Nephron progenitor cell (in vitro differentiated cells): ENCODE results near the gene MED8.

ENCODE experiments used
- DNase-seq: peaks from one replicate; pipeline ENCODE4 v3.0.0; 2021
- H3K27ac Mint-ChIP-seq: 2 replicates; pipeline ENCODE4 v1.8.0; 2021; ENCODE audit warnings: mild to moderate bottlenecking, moderate library complexity, mixed read lengths
- H3K27me3 Mint-ChIP-seq: 2 replicates; pipeline ENCODE4 v1.8.0; 2021; ENCODE audit warnings: mild to moderate bottlenecking, low read depth, mixed read lengths; ENCODE audit not compliant: poor library complexity
- H3K36me3 Mint-ChIP-seq: 2 replicates; pipeline ENCODE4 v1.8.0; 2021; ENCODE audit warnings: low read depth, mixed read lengths
- H3K4me1 Mint-ChIP-seq: 2 replicates; pipeline ENCODE4 v1.8.0; 2021; ENCODE audit warnings: mixed read lengths
- H3K4me3 Mint-ChIP-seq: 2 replicates; pipeline ENCODE4 v1.8.0; 2021; ENCODE audit warnings: mild to moderate bottlenecking, moderate library complexity, mixed read lengths
- H3K9me3 Mint-ChIP-seq: 2 replicates; pipeline ENCODE4 v1.8.0; 2021; ENCODE audit warnings: mild to moderate bottlenecking, moderate library complexity, mixed read lengths
- TF ChIP-seq, protein P1 (sequence below): fragments of 200-600 bp; sonication (generic); IDR thresholded peaks from 2 replicates; pipeline ENCODE4 v1.5.0; 2021; ENCODE audit warnings: antibody characterized with exemption

The MED8 gene

GRCh38 chr1:43363283-43363934 lies 26.2 kb downstream of the MED8 start:
- peaks cover 53% of the 10 kb centered on the region for H3K36me3 Mint-ChIP-seq
- peaks cover 3% of the 10 kb centered on the region for H3K27me3 Mint-ChIP-seq
- no peaks in the 10 kb centered on the region for H3K9me3 Mint-ChIP-seq
- DNase-seq = no peak
- TF ChIP-seq, protein P1, sequence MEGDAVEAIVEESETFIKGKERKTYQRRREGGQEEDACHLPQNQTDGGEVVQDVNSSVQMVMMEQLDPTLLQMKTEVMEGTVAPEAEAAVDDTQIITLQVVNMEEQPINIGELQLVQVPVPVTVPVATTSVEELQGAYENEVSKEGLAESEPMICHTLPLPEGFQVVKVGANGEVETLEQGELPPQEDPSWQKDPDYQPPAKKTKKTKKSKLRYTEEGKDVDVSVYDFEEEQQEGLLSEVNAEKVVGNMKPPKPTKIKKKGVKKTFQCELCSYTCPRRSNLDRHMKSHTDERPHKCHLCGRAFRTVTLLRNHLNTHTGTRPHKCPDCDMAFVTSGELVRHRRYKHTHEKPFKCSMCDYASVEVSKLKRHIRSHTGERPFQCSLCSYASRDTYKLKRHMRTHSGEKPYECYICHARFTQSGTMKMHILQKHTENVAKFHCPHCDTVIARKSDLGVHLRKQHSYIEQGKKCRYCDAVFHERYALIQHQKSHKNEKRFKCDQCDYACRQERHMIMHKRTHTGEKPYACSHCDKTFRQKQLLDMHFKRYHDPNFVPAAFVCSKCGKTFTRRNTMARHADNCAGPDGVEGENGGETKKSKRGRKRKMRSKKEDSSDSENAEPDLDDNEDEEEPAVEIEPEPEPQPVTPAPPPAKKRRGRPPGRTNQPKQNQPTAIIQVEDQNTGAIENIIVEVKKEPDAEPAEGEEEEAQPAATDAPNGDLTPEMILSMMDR = no peak
- peak overlapping the region; percentile 32 for H3K4me3 Mint-ChIP-seq
- peaks cover 65% of the 10 kb centered on the region for H3K4me1 Mint-ChIP-seq
- peak overlapping the region; percentile 93 for H3K27ac Mint-ChIP-seq

GRCh38 chr1:43360616-43361015 lies 29.0 kb downstream of the MED8 start:
- no peaks in the 10 kb centered on the region for H3K27me3 Mint-ChIP-seq
- peaks cover 57% of the 10 kb centered on the region for H3K4me1 Mint-ChIP-seq
- peaks cover 47% of the 10 kb centered on the region for H3K36me3 Mint-ChIP-seq
- H3K9me3 Mint-ChIP-seq = no peaks in the 10 kb centered on the region
- no peak for DNase-seq
- H3K27ac Mint-ChIP-seq = peak overlapping the region; percentile 75
- peak overlapping the region; percentile 91 for H3K4me3 Mint-ChIP-seq
- TF ChIP-seq, protein P1 = no peak

DNA sequence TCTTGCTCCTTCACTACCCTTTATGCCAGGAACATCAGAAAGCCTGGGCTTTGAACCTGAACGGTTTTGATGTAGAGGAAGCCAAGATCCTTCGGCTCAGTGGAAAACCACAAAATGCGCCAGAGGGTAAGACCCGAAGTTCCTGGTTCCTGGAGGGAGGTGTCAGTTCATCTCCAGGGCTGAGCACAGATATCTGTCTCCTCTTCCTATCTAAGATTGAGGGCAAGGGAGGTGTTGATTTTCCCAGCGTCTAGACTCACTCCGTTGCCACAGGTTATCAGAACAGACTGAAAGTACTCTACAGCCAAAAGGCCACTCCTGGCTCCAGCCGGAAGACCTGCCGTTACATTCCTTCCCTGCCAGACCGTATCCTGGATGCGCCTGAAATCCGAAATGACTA lies 29.9 kb downstream of the MED8 start:
- Mint-ChIP-seq H3K27me3 (no peaks in the 10 kb centered on the region), H3K4me1 (peaks cover 53% of the 10 kb centered on the region), H3K4me3 (peak overlapping the region; percentile 91)

DNA sequence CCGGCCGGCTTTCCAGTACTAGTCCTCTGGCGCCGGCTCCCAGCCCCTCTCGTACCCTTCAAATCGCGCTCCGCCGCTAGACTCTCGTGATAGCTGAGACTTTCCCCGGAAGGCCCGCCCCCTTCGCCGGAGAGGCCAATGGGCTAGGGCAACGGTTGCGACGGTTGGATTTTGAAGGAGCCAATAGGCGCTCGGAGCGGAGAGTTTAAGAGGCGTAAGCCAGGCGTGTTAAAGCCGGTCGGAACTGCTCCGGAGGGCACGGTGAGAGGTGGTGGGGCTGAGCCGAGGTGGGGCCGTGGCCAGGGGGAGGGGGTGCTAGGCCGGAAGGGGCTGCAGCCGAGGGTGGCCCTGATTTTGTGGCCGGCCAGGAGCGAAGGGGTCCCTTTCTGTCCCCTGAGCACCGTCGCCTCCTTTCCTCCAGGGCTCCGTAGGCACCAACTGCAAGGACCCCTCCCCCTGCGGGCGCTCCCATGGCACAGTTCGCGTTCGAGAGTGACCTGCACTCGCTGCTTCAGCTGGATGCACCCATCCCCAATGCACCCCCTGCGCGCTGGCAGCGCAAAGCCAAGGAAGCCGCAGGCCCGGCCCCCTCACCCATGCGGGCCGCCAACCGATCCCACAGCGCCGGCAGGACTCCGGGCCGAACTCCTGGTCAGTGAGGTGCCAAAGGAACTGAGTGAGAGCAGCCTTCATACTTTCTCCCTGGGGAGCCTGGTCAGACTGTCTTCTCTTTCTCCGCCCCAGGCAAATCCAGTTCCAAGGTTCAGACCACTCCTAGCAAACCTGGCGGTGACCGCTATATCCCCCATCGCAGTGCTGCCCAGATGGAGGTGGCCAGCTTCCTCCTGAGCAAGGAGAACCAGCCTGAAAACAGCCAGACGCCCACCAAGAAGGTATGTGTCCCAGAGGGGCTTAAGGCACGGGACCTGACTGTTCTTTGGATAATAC lies 30.6 kb downstream of the MED8 start, which contains the start of gene CDC20:
Gene CDC20 (plus strand): TSS at position 236 of the 948 bp plus-strand sequence. CDS start 235 bp downstream, at position 471.
- H3K9me3 Mint-ChIP-seq = no peaks in the 10 kb centered on the region
- H3K4me1 Mint-ChIP-seq = peaks cover 53% of the 10 kb centered on the region
- TF ChIP-seq, protein P1 = no peak
- peak; percentile 98 for DNase-seq
- H3K27ac Mint-ChIP-seq = peak within 1 kb of the TSS; percentile 95
- peak within 1 kb of the TSS; percentile 91 for H3K4me3 Mint-ChIP-seq
- peaks cover 34% of the 10 kb centered on the region for H3K36me3 Mint-ChIP-seq
- H3K27me3 Mint-ChIP-seq = no peaks in the 10 kb centered on the region

More for the DNA sequence above, 29.9 kb downstream of the MED8 start:
- Mint-ChIP-seq H3K27ac (peak overlapping the region; percentile 87), H3K36me3 (peaks cover 38% of the 10 kb centered on the region), H3K9me3 (no peaks in the 10 kb centered on the region)
- DNase-seq = no peak
- TF ChIP-seq, protein P1 = no peak

DNA sequence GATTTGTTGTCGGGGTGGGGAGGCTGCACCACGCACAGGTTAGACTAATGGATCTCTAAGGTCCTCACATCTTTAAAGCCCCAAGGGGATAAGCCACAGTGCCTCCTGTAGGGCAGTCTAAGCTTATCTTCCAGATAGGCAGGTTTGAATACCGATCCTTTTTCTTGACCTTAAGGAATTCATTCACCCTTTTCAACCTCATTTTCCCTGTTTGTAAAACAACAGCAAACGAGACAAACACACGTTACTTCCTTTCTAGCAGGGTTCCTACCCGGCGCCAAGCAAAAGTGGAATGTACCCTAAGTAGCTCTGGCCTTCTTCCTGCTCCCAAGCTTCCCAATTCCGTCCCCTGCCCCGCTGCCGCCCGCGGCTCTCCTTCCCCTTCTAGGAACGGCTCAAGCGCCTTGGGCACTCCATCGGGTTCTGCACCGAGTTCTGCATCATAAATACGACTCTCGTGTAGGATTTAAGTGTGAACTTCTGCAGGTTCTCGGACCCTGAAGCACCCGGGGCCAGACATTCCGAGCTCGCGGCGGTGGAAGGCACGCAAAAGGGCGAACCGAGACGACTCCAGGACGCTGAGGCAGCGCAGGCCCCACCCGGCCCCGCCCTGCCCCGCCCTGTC lies 31.4 kb downstream of the MED8 start:
- no peaks in the 10 kb centered on the region for H3K27me3 Mint-ChIP-seq
- TF ChIP-seq, protein P1 = no peak
- DNase-seq = no peak
- peak overlapping the region; percentile 91 for H3K4me3 Mint-ChIP-seq
- H3K36me3 Mint-ChIP-seq = peaks cover 33% of the 10 kb centered on the region
- H3K9me3 Mint-ChIP-seq = no peaks in the 10 kb centered on the region
- peaks cover 51% of the 10 kb centered on the region for H3K4me1 Mint-ChIP-seq
- H3K27ac Mint-ChIP-seq = peak overlapping the region; percentile 95
